GM10248 (cell line): ENCODE data around the gene HNRNPAB.

ENCODE experiments used
- CTCF ChIA-PET: fragments of 300-600 bp; sonication (Branson Sonifier 250); formaldehyde crosslinking; extraction: SDS; loops from one replicate; lab custom pipeline; 2021; ENCODE audit warnings: antibody characterized with exemption; lab: Yijun Ruan, JAX
- POLR2A ChIA-PET: fragments of 350-650 bp; sonication (Branson Sonifier 250); formaldehyde crosslinking; extraction: SDS; loops from one replicate; lab custom pipeline; 2020; ENCODE audit warnings: antibody characterized with exemption; lab: Yijun Ruan, JAX
- DNase-seq: peaks from one replicate; pipeline ENCODE4 v3.0.0; 2012; ENCODE audit errors: extremely low spot score
- TF ChIP-seq, protein P1 (sequence below): IDR thresholded peaks from 2 replicates; pipeline ENCODE4 v1.5.1; 2012; ENCODE audit warnings: mild to moderate bottlenecking, low read depth; ENCODE audit errors: extremely low read depth, missing control alignments, control extremely low read depth

The HNRNPAB gene

GRCh38 chr5:178199581-178200434, 4.5 kb upstream of the HNRNPAB start:
- DNase-seq: peak; percentile 6
- ChIA-PET POLR2A (no interaction called here), CTCF (interaction anchor here (1.2 kb wide), 1 partner anchor 124 kb away, joined by 3 read pairs; no protein-coding TSS in a partner anchor)
- TF ChIP-seq, protein P1, sequence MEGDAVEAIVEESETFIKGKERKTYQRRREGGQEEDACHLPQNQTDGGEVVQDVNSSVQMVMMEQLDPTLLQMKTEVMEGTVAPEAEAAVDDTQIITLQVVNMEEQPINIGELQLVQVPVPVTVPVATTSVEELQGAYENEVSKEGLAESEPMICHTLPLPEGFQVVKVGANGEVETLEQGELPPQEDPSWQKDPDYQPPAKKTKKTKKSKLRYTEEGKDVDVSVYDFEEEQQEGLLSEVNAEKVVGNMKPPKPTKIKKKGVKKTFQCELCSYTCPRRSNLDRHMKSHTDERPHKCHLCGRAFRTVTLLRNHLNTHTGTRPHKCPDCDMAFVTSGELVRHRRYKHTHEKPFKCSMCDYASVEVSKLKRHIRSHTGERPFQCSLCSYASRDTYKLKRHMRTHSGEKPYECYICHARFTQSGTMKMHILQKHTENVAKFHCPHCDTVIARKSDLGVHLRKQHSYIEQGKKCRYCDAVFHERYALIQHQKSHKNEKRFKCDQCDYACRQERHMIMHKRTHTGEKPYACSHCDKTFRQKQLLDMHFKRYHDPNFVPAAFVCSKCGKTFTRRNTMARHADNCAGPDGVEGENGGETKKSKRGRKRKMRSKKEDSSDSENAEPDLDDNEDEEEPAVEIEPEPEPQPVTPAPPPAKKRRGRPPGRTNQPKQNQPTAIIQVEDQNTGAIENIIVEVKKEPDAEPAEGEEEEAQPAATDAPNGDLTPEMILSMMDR: no peak

- DNase-seq: no peak
- CTCF ChIA-PET: interaction anchor here (1.9 kb wide), 1 partner anchor 125 kb away, joined by 5 read pairs; no protein-coding TSS in a partner anchor
- POLR2A ChIA-PET: interaction anchor here (0.6 kb wide), 1 partner anchor 112 kb away, joined by 6 read pairs; no protein-coding TSS in a partner anchor
- TF ChIP-seq, protein P1: no peak
These were observed 3.0 kb upstream of the HNRNPAB start for GRCh38 chr5:178201221-178201926.

GRCh38 chr5:178201927-178202235, 2.5 kb upstream of the HNRNPAB start:
- TF ChIP-seq, protein P1: no peak
- ChIA-PET CTCF (interaction anchor here (1.9 kb wide), 1 partner anchor 126 kb away, joined by 5 read pairs; no protein-coding TSS in a partner anchor), POLR2A (interaction anchor here (0.6 kb wide), 1 partner anchor 112 kb away, joined by 6 read pairs; no protein-coding TSS in a partner anchor)
- DNase-seq: peak; percentile 4

- DNase-seq: no peak
- ChIA-PET POLR2A (no interaction called here), CTCF (interaction anchor here (1.9 kb wide), 1 partner anchor 127 kb away, joined by 5 read pairs; no protein-coding TSS in a partner anchor)
- TF ChIP-seq, protein P1: no peak
These were observed 1.8 kb upstream of the HNRNPAB start for GRCh38 chr5:178202541-178202940.

DNA sequence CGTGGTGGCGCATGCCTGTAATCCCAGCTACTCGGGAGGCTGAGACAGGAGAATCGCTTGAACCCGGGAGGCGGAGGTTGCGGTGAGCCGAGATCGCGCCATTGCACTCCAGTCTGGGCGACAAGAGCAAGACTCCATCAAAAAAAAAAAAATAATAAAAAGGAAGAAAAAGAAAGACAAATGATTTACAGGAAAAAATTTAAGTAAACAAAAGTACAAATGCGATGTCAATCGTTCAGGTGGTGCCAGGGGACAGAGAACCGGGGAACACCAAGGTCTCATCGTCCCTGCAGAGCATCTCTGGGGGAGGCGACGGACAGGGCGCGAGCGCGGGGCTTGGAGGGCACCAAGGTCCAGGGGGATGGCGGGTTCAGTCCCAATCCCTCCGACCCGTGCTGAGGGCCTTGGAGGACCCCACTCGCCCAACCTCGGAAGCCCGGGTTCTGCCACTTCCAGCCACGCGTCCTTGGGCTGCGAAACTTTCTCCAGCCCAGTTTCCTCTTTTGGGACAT, 607 bp upstream of the HNRNPAB start:
- peak; percentile 63 for DNase-seq
- TF ChIP-seq, protein P1: no peak
- POLR2A ChIA-PET: interaction anchor here (0.7 to 1.5 kb wide), 14 partner anchors 11 to 763 kb away, joined by 3 to 39 read pairs (median 3); partner anchors contain the start of genes NHP2, PHYKPL and RMND5B
- CTCF ChIA-PET: interaction anchor here (1.2 to 1.5 kb wide), 3 partner anchors 8 to 129 kb away, joined by 3 to 8 read pairs (median 5); no protein-coding TSS in a partner anchor
